ENCODE data around the gene MTFP1. TPM values are rescaled to one million over a fixed set of nuclear protein-coding genes. Genes with fewer than 3 reads are reported as not detected.

Gene MTFP1
- total RNA-seq, 1 donor from 2014 or later = 20.6 TPM

DNA sequence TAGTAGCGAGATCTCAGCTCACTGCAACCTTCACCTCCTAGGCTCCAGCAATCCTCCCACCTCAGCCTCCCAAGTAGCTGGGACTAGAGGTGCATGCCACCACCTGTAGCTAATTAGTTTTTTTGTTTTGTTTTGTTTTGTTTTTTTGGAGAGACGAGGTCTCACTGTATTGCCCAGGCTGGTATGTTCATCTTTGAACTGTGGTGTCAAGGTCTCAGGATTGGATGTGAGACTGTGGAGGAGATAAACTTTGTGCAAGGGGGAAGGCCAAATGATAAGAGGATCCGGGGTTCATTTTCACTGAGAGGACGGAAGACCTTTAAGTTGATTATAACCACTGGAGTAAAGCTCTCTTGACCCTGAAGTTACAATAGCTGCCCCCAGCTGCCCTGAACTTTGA, 19.8 kb upstream of the MTFP1 start:
- no peak for DNase-seq (ENCODE audit: extremely low spot score, unreplicated experiment)
- H3K4me3 Mint-ChIP-seq = no peak overlapping the region
- no peaks in the 10 kb centered on the region for H3K9me3 Mint-ChIP-seq
- no peaks in the 10 kb centered on the region for H3K36me3 Mint-ChIP-seq
- TF ChIP-seq, protein P1, sequence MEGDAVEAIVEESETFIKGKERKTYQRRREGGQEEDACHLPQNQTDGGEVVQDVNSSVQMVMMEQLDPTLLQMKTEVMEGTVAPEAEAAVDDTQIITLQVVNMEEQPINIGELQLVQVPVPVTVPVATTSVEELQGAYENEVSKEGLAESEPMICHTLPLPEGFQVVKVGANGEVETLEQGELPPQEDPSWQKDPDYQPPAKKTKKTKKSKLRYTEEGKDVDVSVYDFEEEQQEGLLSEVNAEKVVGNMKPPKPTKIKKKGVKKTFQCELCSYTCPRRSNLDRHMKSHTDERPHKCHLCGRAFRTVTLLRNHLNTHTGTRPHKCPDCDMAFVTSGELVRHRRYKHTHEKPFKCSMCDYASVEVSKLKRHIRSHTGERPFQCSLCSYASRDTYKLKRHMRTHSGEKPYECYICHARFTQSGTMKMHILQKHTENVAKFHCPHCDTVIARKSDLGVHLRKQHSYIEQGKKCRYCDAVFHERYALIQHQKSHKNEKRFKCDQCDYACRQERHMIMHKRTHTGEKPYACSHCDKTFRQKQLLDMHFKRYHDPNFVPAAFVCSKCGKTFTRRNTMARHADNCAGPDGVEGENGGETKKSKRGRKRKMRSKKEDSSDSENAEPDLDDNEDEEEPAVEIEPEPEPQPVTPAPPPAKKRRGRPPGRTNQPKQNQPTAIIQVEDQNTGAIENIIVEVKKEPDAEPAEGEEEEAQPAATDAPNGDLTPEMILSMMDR (conservative IDR thresholded peaks at IDR 0.05) = no peak
- H3K27ac Mint-ChIP-seq = no peak overlapping the region
- no peaks in the 10 kb centered on the region for H3K27me3 Mint-ChIP-seq
- H3K4me1 Mint-ChIP-seq (ENCODE audit: unreplicated experiment) = peaks cover 7% of the 10 kb centered on the region

DNA sequence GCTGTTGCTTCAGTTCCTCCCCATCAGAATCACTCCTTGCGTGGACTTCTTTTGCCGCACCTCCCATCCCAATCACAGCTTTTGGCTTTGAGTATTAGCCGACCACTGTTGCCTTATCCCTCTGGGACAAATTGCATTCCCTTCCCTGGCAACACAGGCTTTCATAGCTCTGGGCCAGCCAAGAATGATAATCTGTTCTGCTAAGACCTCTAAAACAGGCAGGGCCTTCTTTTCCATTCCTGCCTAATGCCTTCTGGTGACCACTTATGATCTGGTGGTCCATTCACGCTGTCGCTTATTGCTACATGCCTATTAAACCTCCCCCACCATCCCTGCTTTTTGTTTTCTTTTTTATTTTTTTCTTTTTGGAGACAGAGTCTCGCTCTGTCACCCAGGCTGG, 19.2 kb upstream of the MTFP1 start:
- DNase-seq (ENCODE audit: extremely low spot score, unreplicated experiment) = no peak
- H3K27ac Mint-ChIP-seq = no peak overlapping the region
- no peaks in the 10 kb centered on the region for H3K36me3 Mint-ChIP-seq
- TF ChIP-seq, protein P1 (conservative IDR thresholded peaks at IDR 0.05) = no peak
- H3K4me3 Mint-ChIP-seq = no peak overlapping the region
- H3K9me3 Mint-ChIP-seq = no peaks in the 10 kb centered on the region
- no peaks in the 10 kb centered on the region for H3K27me3 Mint-ChIP-seq
- peaks cover 7% of the 10 kb centered on the region for H3K4me1 Mint-ChIP-seq (ENCODE audit: unreplicated experiment)

DNA sequence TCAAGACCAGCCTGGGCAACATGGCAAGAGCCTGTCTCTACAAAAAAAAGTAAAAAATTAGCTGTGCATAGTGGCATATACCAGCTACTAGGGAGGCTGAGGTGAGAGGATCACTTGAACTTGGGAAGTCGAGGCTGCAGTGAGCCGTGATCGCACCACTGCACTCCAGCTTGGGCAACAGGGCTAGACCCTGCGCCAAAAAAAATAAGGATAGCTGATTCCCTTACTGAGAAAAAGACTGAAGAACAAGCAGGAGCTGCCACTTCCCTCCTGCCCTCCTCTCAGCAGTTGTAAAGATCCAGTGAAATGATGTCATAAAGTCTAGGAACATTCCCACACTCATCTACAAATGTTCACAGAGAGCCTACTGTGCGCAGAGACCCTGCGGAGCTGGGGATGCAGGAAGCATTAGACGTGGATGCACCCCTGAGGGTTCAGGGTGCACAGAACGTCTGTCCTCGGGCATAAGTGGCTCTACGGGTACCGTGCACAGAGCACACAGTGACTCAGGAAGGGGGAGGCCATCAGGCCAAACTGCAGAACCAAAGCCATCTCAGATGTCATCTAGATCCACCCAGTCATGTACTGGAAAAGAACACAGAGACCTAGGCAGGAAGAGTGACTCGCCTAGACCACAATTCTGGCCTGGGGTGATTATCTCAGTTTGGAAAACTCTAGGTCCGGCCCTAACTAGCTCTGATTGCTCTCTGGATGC, 17.0 kb upstream of the MTFP1 start:
- Mint-ChIP-seq H3K4me1 (ENCODE audit: unreplicated experiment) (peaks cover 7% of the 10 kb centered on the region), H3K27me3 (no peaks in the 10 kb centered on the region), H3K4me3 (no peak overlapping the region), H3K9me3 (no peaks in the 10 kb centered on the region), H3K27ac (no peak overlapping the region), H3K36me3 (peaks cover 3% of the 10 kb centered on the region)
- TF ChIP-seq, protein P1 (conservative IDR thresholded peaks at IDR 0.05) = no peak
- no peak for DNase-seq (ENCODE audit: extremely low spot score, unreplicated experiment)

DNA sequence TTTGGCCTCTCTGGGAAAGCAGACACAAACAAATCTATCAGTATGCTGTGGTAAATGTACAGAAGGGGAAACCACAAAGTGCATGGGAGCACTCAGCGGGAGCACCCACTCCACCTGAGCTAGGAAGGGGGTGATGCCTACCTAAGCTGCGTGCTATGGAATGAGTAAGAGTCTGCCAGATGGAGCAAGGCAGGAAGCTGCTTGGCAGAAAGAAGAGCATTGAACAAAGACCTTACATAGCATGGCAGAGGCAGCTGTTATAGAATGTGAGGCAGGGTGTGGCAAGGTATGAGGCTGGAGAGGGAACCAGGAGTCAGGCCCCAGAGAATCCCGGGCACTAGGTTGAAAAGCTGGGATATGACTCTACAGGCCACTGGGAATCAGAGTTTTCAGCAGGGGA, 13.8 kb upstream of the MTFP1 start:
- Mint-ChIP-seq H3K27me3 (no peaks in the 10 kb centered on the region), H3K9me3 (no peaks in the 10 kb centered on the region), H3K4me1 (ENCODE audit: unreplicated experiment) (peaks cover 7% of the 10 kb centered on the region), H3K27ac (no peak overlapping the region), H3K36me3 (peaks cover 15% of the 10 kb centered on the region), H3K4me3 (no peak overlapping the region)
- DNase-seq (ENCODE audit: extremely low spot score, unreplicated experiment) = no peak
- TF ChIP-seq, protein P1 (conservative IDR thresholded peaks at IDR 0.05) = no peak

DNA sequence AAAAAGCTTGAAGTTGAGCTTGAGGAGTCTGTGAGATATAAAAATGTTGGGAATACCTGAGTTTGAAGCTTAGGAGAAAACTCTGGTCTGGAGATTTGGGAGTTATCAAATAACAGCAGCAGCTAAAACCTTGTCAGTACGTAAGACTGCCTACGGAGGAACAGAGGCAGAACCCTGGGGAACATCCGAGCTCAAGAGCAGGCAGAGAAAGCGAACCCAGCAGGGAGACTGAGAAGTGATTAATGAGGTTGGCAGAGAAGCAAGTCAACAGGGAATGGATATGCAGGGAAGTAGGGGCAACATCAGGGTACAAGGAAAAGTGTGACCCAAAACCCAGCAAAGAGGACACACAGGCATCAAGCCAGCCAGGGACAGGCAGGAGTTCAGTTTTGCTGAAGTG, 12.6 kb upstream of the MTFP1 start:
- Mint-ChIP-seq H3K27me3 (no peaks in the 10 kb centered on the region), H3K4me1 (ENCODE audit: unreplicated experiment) (peaks cover 7% of the 10 kb centered on the region)

More for the DNA sequence above, 12.6 kb upstream of the MTFP1 start:
- Mint-ChIP-seq H3K9me3 (no peaks in the 10 kb centered on the region), H3K27ac (peak overlapping the region; percentile 8), H3K4me3 (no peak overlapping the region), H3K36me3 (peaks cover 17% of the 10 kb centered on the region)
- TF ChIP-seq, protein P1 (conservative IDR thresholded peaks at IDR 0.05) = no peak
- DNase-seq (ENCODE audit: extremely low spot score, unreplicated experiment) = no peak

Measured in type B pancreatic cell (in vitro differentiated cells).